Germinal center (tissue), 1 donor: ENCODE measurements around the gene MS4A1.
"Not testable (repeated sequence)": the region's sequence is repeated elsewhere in the genome, so short reads cannot be mapped to it uniquely, and the experiment has no call there.

Experiments used
- DNase-seq: peaks from one replicate; pipeline ENCODE4 v3.0.0; 2012; ENCODE audit warnings: mixed read lengths, low spot score

MS4A1 gene

DNA sequence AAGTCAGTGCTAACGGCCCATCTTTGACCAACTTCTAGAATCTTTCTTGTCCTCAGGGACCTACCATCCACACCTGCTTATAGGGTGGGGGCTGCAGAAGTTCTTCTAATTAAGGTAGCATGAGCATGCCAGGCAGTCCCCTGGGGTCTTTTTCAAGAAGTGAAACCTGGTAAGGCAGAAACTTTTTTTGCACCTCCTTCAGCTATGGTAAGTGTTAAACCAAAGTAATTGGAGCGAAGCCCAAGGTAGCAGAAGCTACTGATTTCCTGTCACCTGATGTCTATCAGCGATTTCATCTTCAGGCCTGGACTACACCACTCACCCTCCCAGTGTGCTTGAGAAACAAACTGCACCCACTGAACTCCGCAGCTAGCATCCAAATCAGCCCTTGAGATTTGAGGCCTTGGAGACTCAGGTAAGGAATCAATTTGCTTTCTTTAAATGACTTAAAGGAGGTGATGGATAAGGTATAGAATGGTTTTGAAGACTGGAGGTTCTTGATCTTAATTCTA is at the start of gene MS4A1:
Gene MS4A1 (plus strand): TSS at position 317 of the 512 bp plus-strand sequence. CDS start 6,528 bp downstream, outside the sequence.
- DNase-seq = peak; percentile 83

DNA sequence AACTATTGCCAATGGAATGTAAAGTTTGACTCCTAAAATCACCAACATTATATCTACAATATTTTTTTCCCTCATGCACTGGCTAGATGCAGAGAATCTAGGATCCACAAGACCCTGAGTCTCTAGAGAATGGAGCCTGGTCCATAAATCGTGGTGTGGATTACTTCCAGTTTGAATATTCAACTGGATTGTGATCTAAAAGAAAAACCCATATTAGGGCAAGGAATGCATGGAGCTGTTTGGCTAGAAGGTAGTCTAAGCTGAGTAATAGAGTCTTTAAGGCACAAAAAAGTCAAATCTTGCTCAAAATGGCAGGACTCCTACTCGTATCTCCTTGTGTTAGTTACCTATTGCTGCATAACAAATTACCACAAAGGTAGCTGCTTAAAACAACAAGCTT is 35.6 kb upstream of the MS4A1 start:
- no peak for DNase-seq

DNA sequence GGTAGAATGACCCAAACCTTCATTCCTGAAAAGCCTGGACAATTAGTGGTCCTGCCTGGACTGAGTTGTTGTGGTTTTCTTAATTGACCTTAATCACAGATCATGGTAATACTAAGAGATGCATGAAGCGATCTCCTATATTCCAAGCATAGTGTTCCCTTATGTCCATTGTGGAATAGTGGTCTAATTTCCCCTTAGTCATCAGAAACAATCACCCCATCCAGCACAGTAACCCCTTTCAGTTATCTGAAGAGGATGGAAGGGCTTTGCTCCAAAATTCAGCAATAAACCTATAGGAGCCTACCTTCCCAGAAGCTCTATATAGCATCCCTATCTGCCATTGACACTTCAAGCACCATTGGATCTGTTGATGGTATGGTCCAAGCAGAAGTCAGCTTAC is 33.0 kb upstream of the MS4A1 start:
- DNase-seq = no peak

DNA sequence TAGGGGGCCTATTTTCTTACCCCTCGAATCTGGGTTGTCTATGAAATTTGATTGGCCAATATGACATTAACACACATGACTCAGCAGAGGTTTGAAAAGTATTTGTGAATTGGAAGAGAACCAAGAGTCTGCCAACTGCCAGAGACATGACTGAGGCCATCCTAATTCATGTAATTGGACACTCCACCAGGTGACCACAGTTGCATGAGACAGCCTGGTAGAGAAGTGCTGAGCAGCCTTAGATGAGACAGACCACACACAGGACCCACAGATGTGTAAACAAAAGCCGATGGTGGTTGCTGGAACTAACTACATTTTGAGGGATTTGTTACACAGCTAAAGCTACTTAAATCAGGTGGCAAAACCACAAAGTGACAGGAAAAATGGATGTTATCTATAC is 27.1 kb upstream of the MS4A1 start:
- DNase-seq = no peak

DNA sequence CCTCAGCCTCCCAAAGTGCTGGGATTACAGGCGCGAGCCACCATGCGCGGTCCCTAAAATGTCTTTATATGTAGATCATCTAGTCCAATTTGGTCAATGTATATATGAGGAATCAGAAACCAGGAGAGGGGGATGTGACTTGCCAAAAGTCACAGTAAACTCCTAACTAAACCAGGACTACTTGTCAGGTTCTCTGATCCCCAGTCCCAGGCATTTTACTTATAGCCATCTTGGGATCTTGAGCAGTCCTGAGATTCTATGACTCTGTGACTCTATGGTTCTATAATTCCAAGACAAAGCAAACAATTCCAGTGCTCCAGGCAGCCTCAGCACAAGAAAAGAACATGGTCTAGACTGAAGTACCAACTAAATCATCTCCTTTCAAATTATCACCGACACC is 26.4 kb upstream of the MS4A1 start, which contains the start of gene MS4A5:
Gene MS4A5 (plus strand): TSS at position 301 of the 400 bp plus-strand sequence. CDS start 103 bp downstream, outside the sequence.
- no peak for DNase-seq

DNA sequence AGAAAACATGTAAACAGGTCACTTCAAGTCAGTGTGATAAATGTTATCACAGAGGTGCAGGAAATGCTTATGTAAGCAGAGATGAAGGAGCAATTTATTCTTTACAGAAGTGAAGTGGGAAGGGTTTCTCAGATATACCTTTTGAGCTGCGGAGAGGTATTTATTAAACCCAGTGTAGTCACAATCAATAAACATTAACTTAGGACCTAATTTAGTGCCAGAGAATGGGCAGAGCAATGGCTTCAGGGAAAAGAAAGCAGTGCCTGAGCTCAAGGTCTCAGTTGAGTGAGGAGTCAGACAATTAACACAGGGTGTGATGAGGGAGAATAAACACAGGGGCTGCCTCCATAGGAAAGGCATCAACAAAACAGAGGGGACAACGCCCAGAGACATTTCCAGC is 24.4 kb upstream of the MS4A1 start:
- DNase-seq = no peak

DNA sequence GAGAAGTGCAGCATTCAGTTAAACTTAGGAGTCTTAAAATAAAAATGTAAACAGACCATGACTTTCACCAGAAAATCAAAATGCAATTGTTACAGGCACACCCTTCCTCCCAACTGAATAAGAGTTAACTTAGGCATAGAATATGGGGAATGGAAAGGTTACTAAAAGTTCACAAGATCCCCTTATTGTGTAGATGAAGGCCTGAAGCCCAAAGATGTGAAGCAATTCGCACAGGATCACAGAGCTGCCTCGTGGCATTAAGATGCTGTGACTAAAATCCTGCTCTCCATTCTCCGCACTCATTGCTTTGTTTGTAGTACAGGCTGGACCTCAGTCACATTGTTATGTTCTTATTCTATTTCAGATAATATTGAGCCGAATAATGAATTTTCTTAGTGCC is 22.2 kb upstream of the MS4A1 start:
- no peak for DNase-seq

DNA sequence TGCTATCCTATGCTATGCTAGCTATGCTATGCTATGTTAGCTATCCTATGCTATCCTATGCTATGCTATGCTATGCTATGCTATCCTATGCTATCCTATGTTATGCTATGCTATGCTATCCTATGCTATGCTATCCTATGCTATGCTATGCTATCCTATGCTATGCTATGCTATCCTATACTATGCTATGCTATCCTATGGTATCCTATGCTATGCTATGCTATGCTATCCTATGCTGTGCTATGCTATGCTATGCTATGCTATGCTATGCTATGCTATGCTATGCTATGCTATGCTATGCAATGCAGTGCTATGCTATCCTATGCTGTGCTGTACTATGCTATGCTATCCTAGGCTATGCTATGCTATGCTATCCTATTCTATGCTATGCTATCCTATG is 8.6 kb upstream of the MS4A1 start:
- no peak for DNase-seq

DNA sequence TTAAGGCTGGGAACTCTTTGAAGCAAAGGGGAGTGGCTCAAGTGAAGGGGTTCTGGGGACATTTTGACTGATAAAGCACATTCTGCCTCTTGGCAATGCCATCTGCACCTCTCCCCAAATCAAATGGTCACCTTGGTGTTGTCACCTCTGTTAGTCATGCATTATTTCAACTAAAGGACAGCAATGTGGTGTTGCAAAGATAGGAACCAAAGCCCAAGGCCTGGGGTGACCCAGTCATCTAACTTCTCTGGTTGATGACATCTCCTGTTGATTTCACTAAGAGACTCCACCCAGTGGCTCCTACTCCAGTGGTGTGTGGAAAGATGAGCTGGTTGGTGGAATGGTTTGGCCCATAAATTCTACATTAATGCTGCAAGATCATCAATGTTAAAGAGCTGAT is 7.8 kb upstream of the MS4A1 start:
- no peak for DNase-seq

DNA sequence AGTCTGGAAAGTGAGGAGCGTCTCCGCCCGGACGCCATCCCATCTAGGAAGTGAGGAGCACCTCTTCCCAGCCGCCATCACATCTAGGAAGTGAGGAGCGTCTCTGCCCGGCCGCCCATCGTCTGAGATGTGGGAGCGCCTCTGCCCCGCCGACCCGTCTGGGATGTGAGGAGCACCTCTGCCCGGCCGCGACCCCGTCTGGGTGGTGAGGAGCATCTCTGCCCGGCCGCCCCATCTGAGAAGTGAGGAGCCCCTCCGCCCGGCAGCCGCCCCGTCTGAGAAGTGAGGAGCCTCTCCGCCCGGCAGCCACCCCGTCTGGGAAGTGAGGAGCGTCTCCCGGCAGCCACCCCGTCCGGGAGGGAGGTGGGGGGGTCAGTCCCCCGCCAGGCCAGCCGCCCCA is 4.5 kb upstream of the MS4A1 start:
- DNase-seq = not testable (repeated sequence)

DNA sequence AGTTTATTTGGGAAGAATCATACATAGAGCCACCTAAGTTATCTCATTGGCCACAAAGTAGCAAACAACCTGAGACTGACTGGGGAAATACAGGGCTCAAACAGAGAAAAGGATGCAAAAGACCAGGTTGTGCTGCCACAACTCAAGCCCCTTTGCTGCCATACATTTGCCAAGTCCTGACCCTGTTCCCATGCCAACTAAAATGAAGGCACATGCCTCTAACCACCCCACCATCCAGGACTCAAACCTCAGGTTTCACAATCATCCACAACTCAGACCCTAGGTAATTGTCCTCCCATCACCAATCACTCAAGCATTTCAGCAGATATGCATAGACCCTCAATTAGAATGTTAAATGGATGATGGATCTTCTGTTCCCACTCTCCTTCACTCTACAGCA is 1.4 kb upstream of the MS4A1 start:
- no peak for DNase-seq

DNA sequence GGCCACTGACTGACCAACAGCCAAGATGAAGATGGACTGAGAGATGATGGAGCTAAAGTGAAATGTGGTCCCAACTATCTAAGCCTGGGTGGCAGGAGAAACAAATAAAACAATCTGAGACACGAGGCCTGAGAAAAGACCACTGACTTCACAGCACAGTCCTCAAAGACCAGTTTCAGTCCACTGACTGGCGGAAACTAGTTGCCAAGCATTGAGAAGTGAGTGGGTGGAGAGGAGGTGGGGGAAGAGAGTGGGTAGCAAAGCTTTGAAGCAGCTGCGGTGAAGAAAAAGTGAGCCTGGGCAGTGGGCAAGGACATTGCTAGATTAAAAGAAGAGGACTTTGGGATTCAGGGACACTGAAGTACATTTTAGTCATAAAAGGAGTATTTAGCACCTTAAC is 1.9 kb downstream of the MS4A1 start:
- DNase-seq = peak; percentile 32

DNA sequence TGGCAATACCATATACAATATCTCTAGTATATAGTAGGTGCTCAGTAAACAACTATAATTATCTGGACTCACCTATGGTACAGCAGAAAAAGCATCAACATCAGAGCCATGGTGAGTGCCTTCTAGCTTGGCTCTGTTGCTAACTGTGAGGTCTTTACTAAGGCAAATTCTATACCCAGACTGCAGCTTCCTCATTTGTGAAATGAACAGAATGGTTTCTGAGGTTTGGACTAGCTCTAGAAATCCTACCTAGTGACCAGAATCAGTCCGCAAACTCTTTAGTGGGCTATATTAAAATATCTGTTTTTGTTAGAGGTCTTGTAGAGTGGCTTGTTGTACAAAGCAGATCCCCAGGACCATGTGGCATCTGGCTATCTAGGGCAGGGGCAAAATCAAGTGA is 3.7 kb downstream of the MS4A1 start:
- DNase-seq = no peak

DNA sequence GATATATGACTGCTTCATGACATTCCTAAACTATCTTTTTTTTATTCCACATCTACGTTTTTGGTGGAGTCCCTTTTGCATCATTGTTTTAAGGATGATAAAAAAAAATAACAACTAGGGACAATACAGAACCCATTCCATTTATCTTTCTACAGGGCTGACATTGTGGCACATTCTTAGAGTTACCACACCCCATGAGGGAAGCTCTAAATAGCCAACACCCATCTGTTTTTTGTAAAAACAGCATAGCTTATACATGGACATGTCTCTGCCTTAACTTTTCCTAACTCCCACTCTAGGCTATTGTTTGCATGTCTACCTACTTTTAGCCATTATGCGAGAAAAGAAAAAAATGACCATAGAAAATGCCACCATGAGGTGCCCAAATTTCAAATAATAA is 13.2 kb downstream of the MS4A1 start:
- DNase-seq = no peak

DNA sequence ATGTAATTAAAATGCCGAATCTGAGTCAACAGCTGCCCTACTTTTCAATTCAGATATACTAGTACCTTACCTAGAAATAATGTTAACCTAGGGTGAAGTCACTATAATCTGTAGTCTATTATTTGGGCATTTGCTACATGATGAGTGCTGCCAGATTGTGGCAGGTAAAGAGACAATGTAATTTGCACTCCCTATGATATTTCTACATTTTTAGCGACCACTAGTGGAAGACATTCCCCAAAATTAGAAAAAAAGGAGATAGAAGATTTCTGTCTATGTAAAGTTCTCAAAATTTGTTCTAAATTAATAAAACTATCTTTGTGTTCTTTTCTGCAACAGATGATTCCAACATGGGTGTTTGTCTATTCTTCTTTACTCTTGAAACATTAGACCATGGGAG is 14.1 kb downstream of the MS4A1 start:
- no peak for DNase-seq

DNA sequence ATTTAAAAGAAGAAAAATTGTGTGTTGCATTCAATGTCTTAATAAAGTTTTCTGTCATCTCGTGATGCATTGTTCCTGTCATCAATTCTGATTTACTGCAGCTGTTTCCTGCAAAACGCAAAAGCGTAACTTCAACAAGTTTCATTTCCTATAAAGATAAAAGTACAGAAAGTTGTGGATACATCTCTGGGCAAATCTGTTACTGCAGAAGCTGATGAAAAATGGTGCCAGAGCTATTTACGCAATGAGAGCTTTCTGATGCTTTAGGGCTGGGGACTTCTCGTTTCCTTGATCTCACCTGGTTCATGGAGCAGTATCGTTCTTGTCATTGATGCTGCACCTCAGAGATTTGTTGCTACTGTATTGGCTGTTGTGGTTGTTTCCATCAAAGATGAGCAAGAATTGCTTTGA is 21.4 kb downstream of the MS4A1 start:
- peak; percentile 61 for DNase-seq

DNA sequence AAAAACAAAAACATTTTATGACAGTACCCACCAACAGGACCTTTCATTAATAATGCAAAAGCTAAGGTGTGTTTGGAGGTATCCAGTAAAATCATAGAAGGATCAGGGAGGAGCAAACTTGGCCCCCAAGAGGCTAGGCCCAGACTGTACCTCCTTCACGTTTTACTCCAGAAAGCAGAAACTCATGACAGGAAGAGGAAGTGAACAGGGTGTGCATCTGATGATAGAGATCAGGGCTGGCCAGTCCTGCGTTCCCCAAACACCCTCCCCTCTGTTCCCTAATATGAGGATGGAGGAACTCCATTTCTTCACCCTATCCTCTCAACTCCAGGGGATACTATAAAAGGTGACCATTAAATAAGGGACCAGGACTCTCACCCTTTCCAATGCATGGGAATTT is 26.7 kb downstream of the MS4A1 start:
- peak; percentile 41 for DNase-seq

DNA sequence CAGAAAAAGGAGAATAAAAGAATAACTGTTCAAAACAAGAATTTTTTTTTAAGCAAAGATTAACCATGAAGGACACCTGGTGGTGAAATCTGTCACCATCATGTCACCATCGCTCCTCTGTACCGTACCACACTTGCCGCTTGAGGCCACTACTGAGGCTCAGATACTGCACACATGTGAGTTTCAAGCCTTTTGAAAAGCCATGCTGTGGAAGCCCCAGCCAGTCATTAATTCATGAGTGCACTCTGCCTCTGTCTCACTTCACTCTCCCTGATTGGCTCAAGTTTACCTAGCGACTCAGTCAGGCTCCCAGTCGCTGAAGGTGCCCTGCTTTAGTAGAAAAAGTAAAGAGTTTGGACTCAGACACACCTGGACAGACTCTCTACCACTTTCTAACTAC is 30.3 kb downstream of the MS4A1 start:
- peak; percentile 85 for DNase-seq

DNA sequence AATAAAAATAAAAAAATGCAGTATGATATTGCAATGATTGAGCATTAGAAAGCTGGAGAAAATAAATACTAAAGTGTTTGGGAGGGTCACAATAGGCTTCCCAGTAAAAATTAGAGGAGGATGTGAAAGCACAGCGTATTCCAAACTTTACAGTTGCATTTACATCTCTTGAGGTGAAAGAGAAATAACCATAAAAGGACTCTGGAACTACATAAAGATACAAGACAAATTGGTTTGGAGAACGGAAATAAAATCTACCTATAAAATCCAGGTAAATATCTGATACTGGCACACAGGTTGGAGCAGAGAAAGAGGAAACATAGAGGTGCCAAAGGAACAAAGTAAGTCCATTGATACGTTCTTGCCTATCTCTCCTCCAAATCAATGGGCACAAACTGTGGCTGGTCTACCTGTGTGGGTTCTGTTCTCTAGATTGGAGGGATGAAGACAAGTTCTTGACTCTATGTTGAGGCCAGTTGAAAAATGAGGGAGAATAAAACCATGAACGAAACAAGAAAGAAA is 36.9 kb downstream of the MS4A1 start, which contains the start of gene MS4A12:
Gene MS4A12 (plus strand): TSS at position 291 of the 522 bp plus-strand sequence. CDS start 4,541 bp downstream, outside the sequence.
- no peak for DNase-seq

DNA sequence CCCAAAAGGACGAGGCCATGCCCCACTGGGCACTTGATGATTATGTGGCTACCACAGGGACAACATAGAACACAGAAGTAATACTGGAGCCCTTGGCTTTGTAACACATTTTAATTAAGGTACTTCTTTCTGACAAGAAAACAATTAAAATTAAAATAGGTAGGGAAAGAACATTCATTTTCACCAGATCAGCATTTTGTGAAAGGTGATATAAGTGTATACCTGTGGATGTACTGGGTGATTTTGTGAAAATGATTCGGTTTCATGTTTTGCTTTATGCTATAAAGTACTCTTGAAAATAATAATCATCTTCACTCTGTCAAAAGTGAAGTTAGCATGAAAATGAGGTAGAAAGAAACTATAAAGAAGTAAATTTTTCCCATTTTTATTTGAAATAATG is 37.8 kb downstream of the MS4A1 start:
- no peak for DNase-seq

DNA sequence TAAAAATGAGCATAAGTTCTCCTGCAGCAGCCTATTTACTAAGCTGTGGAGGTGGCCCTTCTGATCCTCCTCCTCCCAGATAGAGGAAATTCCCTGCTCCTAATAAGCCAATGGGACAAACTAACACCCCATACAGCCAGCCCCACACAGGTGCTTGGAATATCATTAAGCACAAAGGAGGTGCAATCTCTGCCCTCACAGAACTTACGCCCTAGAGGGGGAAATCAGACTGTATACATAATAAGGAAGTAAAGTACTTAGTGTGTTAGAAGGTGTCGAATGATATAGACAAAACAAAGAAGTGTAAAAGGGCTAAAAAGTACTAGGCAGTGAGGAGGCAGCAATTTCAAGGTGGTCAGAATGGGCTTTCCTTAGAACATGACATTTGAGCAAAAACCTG is 42.8 kb downstream of the MS4A1 start:
- DNase-seq = no peak

DNA sequence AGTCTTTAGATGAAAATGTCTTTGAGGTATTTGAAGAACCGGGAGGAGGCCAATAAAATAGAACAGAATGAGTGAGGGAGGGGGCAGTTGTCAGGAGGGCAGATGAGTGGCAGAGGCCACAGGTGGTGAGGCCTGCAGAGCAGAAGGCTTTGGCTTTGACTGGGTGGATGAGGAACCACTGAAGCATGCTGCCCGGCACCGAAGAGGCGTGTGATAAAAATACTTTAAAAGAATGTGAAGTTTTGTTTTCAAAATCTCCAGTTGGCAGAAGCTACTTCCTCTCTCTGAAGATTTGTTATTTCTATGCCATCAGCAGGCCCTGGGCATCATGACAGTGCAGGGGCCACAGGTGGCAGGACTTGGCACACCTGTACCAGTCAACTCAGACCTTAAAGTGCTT is 43.2 kb downstream of the MS4A1 start:
- peak; percentile 79 for DNase-seq

DNA sequence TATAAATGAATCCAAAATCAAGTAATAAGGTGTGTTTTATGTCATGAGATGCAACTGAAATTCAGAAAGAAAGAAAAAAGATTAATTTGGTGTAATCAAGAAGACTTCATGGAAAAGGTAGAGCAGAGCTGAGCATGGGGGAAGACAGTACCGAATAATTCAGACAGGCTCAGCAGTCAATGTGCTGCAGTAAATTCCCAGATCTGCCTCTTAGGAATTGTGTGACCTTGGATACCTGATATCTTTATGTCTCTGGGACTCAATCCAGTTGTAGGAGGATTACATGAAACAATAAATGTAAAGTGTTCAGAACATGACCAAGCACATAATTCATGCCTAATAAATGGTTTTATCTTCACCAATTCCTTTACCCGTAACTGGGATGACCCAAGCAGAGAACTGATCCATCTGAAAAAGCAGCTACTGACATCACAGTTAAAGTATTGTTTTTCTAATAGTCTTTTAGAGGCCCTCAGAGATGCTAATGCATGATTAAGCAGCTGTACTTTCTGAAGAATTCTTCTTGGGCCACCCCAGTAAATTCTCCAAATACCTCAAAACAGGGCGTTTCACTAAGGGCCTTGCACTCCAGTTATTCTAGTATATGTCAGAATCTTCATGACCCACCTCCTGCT is 44.7 kb downstream of the MS4A1 start:
- no peak for DNase-seq

DNA sequence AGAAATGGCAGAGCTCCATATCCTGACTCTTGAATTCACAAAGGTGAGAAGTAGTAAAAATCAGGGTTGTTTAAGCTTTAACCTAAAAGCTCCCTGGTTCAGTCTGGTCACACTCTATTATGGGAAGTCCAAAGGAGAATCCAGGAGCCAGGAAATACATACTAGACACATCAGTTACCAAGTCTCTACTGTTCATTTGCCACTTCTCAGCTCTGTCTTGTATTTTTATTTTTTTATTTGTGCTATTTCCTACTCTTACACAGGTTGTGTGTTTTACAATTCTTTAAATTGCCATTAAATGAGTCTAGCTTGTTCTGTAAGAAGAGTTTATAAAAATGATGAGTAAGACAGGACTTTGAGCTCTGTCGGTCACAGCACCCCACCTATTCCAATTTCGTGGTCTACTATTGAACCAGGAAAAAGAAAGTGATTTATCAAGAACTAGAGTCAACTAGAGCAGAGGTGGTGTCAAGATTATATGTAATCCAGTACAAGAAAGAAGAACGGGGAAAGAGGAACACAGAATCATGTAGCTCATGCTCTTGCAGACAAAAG is 46.7 kb downstream of the MS4A1 start:
- no peak for DNase-seq
